ENCODE measurements around the gene FOXD2.
"Not testable (repeated sequence)": the region's sequence is repeated elsewhere in the genome, so short reads cannot be mapped to it uniquely, and the experiment has no call there.

The FOXD2 gene

DNA sequence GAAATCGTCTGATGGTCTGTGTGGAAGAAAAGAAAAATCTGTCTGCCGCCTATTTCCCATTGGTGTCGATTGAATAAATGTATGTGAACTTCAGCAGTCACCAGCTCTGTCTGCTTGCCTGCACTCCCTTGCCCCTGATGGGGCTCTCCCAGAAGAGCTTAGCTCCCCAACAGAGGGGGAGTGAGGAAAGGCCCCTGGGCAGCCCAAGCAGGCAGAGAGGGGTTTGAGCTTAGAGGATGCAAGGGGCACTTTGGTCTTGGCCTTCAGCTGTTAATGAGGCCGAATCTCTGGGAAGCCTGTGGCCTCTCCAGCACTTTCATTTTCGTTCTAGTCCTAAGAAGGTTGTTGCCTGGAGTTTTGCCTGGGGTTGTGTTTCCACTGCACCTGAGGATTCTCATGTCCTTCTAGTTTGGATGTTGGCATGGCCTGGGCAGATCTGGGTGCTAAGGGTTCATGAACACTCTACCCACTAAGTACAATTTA, 2.8 kb downstream of the FOXD2 start:
- DNase-seq = no peak

DNA sequence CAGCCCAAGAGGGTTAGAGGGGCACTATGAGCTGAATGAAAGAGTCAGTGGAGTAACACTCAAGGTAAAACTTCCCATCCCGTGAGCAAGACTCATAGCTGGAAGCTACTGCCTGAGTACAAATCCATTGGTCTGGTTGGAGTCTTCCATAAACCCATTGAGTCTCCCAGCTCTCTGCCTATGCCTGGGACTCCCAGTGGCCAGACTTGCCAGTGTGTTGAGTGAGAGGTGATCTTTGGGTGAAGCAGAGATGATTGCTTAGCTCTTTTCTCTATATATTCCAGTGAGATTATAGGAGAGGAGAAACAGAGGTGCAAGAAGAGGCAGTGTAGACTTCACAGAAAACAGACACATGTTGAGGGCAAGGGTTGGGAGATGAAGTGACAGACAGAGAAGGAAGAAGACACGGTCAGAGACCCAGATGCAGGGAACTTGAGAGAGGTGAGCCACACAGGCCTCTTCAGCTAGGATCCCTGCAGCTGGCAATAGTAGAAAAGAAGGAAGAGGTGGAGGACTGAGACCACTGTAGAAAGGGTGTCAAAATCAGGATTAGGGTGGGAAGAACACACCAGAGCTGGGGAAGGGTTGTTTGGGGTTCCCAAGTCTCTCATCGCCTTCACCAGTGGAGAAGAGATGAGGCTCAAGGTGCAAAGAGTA, 3.7 kb downstream of the FOXD2 start:
- DNase-seq = no peak

DNA sequence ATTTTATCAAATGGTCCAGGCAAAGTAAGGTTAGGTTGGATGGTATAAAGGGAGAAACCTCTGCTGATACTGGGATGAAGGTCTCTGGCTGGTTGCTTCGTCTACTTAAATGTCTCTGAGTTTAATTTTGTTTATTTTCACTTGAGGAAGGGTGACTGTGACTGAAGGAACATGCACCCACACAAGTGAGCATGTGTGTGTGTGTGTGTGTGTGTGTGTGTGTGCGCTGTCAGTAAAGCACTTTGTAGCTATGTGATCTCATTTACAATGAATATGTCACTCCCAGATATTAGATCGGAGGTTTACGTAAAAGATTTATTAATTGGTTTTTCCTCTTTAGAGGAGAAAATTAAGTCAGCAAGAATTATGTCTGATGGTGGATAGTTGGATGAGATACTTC, 4.4 kb downstream of the FOXD2 start:
- DNase-seq = no peak

DNA sequence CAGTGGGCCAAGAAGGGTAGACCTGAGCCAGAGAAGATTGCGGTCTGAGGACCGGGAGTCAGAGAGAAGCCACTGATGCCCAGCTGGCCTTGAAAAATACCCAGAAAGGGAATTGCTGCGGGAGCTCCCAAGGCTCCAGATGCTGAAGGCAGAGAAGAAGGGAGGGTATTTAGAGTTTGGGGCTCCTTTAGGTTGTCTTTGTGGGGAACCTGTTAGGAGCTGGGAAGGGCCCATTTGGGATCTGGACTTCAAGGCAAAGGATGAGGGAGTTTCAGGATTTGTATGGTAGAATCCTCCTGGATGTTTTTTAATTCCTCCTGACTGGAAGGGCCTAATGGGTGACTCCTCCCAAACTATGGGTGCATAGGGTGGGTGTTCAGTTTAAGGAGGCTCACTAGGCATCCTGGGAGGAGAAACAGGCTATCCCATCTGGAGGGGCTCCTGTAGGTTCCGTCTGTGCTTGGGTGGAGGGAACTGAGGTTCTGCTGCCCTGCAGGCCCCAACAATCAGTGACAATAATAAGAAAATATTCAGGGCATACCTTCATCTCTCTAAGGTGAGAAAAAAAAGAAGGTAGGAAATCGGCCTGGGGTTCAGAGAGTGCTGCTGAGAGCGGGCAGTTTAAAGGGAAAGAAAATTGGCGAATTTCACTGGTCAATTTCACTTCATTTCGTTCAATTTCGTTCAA, 5.1 kb downstream of the FOXD2 start:
- no peak for DNase-seq

DNA sequence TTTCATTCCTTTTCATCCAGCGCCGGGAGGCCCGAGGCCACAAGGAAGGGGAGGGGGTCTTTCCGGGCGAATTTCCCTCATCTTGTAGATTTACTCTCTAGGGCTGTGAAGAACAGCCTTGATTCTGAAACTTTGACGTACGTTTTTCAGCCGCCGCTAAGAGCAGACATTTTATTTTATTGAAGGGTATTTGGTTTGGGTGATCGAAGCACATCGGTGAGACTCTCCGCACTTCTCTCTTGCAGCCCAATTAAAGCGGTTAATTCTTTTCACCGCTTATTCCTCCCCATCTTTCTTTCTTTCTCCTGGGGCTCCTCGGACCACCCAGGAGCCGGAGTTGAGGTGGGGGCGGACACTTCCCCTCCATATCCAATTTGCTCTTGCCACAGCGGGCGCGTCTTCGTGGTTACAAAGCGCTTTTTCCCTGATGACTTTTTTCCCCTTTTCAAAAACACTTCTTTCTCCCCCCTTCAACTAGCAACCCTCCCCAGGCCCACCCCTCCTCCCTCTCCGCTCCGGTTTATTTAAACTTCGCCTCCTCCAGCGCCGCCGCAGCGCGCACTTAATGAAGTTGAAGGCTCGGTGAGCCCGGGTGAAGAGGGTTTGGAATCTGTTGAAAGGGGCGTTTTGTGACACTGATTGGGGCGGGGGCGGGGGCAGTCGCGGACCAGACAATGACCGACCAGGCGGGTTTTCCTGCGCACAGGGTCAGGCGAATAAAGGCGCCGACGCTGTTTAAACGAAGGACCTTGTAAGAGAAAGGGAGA, 5.9 kb downstream of the FOXD2 start:
- no peak for DNase-seq

DNA sequence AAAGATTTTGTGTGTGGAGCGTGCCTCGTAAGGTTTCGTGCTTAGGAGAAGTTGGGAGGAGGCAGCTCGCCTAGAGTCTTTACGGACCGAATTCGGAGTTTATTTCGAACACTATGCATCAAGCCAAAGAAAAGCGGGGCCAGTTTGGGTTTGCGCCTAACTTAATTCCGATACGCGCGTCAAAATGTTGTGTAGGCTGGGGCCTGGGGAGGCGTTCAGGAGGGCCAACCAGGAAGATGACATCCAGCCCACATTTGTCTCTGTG, 6.4 kb downstream of the FOXD2 start:
- no peak for DNase-seq

DNA sequence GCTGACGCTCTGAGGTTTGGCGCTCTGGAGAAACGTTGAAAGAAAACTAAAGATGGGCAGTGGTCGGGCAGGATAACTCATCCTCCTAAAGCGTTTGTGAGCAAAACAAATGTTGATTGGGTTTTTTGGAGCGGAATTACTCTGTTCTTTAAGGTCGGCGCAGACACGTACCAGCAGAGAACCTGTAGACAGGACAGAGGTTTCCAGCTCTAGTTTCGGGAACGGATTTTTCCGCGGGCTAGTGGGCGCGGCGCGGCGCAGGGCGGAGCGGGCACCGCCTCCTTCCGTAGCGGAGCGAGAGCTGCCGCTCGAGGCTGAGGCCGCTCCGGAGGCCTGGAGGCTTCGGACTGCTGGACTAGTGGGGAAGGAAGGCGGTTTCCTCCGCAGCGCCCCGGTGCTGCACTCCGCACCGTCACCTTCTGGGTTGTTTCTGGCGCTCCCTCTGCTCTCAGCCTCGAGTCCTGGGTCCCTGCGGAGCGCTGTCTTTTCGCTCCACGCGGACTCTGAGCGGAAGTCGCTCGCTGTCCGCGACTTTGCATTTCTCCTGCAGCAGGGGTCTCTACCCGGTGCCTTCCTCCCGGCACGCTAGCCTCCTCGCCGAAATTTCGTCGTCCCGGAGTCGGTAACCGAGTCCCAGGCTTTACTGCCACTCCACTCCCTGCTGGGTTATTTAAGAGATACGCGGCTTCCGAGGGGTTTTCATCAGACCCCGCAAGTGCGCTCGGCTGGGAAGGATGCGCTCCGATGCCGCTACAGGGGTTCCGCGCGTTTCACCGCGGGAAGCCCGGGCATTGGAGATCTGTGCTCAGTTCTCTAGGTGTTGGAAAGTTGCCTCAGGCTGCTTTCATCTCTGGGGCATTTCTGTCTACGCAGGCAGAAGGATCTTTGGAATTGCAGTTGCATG, 7.0 kb downstream of the FOXD2 start:
- no peak for DNase-seq

DNA sequence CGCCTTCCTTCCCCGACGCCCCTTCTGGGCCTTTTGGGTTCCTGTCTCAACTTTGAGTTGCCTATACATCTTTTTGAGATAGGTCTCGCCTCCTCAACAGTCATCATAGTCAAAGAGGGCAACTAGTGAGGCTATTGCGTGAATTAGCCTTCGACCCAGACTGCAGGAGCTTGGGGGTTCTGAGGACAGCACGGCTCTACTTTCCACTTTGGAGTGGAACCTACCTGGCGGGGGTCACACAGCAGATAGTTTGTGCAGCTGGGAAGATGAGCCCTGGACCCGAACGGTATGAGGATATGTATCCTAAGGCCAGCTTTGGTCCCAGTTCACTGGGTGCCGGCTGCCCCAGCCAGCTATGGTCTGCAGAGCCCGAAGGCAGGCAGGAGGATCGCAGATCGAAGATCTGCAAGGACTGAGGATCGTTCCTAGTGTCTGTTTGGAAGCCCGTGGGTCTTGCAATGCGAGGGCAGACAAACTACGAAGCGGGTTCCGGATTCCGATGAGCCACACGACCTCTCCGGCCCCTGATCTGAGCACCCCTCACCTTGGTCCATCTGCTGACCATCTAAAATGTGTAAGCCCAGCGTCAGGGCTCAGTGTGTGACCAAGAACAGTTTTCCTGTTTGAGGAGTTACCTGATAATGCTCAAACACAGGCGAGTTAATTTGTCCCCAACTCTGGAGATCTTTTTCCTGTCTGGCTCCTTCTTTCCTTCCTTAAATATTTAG, 8.1 kb downstream of the FOXD2 start:
- no peak for DNase-seq

DNA sequence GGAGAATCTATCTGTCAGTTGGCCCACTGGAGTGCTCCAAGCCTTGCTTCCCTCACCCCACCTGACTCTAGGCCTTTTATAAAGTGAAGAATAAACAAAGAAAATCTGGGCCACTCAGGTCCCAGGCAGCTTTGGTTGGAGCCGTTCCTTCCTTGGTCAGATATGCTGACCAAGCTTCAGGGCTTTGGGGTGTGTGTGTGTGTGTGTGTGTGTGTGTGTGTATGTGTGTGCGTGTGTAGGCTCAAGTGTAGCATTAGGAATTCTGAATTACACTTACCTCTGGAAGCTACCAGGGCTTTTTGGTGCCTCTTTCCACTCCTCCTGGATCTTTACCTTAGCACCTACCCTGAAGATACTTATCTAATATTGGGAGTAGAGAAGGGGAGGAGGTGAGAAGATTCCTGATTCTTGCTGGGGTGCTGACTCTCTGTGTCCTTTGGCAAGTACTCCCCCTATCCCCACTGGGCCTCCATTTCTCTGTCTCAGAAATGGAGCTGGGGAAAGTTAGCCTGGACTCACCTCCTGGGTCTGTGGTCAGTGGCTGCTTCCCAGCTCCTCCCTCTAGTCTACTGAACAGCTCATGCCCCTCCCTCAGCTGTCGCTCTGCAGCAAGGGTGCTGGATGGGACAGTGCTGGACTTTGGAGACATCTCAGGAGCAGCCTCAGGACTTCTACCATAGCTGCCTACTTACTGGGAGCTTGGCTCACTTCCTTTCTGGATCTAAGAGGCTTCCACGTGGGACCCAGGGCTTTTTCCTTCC, 10.8 kb downstream of the FOXD2 start:
- DNase-seq = no peak

DNA sequence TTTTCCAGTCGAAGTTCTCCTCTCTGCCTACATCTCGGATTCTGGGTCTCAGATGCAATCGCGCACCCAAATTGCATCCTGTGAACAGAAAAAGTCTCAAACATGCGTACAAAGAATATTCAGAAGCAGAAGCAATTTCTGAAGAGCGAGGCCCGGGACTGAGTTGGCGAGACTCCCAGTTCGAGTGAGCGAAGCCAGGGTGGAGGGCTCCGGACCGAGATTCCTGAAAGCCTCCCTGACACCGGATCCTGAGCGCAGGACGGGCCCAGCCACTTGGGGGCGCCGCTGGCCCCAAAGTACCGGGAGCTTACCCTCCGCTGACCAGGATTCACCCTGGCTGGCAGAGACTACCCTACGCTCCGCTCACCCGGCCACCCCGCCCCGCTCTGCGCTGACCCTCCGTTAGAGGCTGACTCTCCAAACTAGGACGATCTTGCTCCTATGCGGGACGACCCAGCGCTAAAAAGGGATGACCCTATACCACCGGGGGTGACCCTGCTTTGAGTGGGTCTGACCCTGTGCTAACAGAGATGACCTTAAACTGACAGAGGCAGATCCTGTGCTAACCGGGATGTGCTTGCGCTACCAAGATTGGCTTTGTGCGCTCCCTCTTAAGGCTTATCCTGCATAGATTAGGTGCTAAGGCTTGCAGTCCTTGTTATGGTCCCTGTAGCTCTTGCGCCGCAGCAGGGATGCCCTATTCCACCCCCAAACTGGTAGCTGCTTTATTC, 12.1 kb downstream of the FOXD2 start:
- no peak for DNase-seq

DNA sequence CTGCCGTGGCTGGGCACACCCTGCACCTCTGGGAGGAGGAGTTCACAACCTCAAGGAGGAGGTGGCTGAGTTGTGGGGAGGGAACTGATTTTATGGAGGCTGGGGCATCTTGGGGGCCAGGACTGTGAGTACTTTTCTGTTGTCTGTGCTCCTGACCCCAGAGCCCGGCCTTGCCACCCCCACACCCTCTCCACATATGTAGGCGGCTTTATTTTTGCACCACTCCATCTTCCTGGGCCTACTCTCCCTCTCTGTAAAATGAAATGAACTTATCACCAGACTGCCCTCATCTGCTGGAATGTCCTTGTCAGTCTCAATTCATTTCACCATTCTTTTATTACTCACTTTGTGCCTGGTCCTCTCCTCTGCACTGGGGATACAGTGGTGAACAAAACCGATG, 12.8 kb downstream of the FOXD2 start:
- DNase-seq = no peak

DNA sequence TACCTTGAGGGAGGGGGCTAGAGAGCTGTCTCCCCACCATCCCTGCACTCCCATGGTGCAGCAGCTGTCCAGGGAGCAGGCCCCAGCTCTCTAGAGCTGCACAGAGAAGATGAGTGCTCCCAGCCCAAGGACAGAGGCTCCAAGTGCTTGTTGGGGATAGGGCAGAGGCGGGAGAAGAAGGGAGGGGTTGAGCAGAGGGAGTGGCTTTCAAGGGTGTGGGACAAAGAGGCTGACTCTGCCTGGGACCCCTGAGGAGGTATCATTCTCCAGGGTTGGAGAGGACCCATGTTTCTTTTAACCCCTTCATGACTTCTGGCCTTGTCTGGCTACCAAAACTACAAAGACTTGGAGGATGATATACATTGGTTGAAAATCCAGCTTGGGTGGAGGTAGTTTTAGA, 14.6 kb downstream of the FOXD2 start:
- no peak for DNase-seq

DNA sequence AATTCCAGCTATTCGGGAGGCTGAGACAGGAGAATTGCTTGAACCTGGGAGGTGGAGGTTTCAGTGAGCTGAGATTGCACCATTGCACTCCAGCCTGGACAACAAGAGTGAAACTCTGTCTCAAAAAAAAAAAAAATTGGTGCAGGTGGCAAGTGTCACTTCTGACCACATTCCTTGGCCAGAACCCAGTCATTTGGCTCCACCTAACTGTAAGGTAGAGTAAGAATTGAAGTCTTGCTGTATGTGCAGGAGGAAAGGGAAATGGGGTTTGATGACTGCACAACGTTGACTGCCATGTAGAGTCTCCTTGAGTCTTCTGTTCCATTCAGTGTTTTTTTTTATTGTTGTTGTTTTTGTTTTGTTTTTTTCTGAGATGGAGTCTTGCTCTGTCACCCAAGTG, 16.1 kb downstream of the FOXD2 start:
- not testable (repeated sequence) for DNase-seq

DNA sequence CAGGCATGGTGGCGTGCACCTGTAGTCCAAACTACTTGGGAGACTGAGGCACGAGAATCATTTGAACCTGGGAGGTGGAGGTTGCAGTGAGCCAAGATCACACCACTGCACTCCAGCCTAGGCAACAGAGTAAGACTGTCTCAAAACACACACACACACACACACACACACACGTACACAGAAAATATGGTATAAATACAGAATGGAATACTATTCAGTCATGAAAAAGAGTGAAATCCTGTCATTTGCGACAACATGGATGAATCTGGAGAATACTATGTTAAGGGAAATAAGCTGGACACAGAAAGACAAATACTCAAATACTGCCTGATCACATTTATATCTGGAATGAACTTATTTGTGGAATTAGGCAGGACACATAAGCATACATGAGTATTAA, 18.4 kb downstream of the FOXD2 start:
- DNase-seq = no peak

DNA sequence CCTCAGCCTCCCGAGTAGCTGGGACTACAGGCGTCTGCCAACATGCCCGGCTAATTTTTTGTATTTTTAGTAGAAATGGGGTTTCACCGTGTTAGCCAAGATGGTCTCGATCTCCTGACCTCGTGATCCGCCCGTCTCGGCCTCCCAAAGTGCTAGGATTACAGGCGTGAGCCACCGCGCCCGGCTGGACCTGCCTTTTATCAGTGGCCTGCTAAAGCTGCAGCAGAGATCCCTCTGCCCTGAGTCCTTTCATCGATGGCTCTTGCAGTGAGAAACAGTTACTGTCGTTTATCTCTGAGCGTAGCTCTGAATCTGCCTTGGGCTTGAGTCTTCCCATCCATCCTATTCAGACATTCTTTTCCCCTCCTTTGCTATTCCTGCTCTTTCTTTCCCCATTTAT, 19.7 kb downstream of the FOXD2 start:
- not testable (repeated sequence) for DNase-seq

DNA sequence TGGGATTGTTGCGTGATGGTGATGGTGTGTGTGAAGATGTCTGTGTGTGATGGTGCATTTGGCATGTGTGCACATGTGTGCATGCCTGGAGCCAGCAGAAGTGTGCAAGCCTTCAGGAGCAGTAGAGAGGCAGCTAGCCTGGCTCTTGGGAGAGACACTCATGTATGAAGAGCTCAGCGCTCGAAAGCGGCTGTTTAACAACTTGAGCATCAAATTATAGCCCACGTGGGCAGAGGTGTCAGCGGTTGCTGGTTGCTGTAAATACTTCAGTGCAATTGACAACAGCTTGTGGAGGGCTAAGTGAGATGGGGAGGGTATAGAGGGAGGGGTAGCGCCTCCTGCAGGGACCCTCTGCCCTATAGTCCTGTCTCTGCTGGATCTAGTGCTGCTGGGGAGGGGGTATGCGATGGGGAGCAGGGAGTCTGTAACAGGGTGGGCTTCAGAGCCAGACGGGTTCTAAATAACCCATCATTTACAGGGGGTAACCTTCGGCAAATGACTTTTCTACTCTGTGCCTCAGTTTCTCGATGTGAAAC, 21.5 kb downstream of the FOXD2 start:
- DNase-seq = no peak

DNA sequence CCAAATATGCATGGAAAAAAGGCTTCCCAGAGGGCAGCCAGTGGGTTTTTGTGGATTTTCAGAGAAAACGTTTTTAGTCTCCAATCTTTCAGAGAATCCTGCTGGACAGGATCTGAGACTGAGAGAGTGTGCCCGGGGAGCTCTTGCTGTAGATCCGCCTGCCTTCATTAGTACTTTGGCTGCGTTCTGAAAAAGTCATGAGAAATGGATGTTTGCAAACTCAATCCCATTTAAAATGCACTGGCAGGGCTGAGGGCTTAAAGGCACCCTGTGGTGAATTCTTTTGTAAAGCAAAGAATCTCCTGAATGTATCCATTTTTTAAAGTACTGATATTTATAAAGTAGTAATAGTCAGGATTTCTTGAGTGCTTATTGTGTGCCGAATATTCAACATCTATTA, 22.2 kb downstream of the FOXD2 start:
- DNase-seq = no peak

DNA sequence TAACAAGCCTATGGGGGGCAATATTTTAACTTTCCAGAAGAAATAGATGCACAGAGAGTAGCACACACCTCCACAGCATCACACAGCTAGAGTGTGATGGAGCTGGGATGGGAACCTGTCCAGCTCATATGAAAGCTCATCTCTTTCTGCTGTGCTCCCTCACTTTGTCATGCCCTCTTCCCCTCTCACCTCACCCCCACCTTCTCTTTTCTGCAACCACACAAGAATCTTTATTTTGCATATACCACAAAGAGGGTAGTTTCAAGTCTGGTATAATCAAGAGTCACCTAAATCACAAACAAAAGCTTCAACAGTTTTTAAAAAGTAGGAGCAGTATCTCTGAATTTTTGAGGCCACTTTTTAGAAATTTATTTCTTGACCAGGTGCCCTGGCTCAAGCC, 22.6 kb downstream of the FOXD2 start:
- DNase-seq = no peak

DNA sequence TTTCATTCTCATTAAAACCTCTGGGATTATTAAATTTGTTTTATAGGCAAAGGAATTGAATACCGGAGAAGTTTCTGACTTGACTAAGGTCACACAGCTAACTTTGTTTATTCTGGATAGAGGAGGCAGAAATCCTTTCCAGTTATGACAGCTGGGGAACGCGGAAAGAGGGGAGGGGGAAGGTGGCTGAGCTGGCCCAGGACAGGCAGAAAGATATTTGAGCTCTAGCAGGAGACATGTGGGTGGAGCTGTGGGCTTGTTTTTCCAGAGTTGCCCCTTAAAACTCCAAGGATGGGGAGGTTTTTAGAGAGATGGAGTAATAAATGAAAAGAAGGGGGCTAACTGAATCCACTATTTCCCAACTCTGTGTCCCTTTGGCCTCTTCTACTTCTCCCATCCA, 27.8 kb downstream of the FOXD2 start:
- DNase-seq = no peak

DNA sequence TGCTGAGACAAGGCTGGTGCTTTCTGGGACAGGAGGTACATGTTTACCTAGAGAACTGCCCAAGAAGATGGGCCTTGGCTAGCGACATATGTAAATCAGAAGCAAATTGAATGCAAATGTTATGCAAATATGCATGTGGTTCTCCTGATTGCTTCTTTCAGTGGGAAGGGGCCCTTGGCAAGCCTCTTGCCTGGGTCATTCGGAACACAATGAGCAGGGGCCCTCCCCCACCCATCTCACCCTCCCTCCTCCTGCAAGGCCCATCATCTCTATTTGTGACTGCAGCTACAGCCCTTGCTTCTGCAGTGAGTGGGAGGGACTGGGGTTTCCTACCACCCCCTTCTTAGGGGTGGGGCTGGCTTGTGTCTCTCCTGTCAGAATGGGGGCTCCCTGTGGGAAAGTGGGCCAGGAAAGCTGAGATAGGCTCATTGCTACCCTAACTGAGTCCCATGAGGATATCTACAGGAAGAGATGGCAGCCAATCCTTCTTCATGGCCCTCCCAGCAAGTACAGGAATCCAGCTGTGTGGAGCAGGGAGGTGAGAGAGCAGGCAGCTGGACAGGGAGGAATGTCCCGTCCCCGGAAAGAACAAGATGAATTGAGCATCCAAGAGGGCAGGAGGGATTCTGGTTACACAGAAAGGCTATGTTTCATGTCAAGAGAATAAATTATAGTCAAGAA, 31.0 kb downstream of the FOXD2 start:
- DNase-seq = no peak

Data from SW 1271 (cell line).